Endothelial cell of umbilical vein (primary cell): ENCODE results near the gene LGI4. TPM values are rescaled to one million over a fixed set of nuclear protein-coding genes. Genes with fewer than 3 reads are reported as not detected.

Source experiments
- BruUV-seq: library from RNA; stranded (reverse); fragments of 400-500 nt; replicated peaks from 2 replicates; lab custom pipeline; 2021; lab: Mats Ljungman, UMichigan
- CTCF ChIA-PET: fragments of 300-600, 350-600 bp; sonication (Branson Sonifier 250); formaldehyde crosslinking; loops from one replicate; lab custom pipeline; 2021; ENCODE audit warnings: antibody characterized with exemption, inconsistent platforms; lab: Charles Lee
- POLR2A ChIA-PET: fragments of 300-600, 350-600 bp; sonication (Branson Sonifier 250); formaldehyde crosslinking; loops from one replicate; lab custom pipeline; 2021; ENCODE audit warnings: antibody characterized with exemption, inconsistent platforms; lab: Charles Lee
- DNase-seq: peaks from one replicate; pipeline ENCODE4 v3.0.0-alpha.2; 2011; ENCODE audit warnings: low read depth, low spot score
- FAIRE-seq: peaks from 2 replicates; lab custom pipeline; 2011; peaks lifted over from hg19 to GRCh38; lab: Jason Lieb, UNC
- H2AFZ ChIP-seq: 2 replicates; pipeline ENCODE4 v1.6.0; 2012; ENCODE audit warnings: low read depth, low read length, control low read depth, inconsistent platforms
- H3K27ac ChIP-seq: 2 replicates; pipeline ENCODE4 v1.5.1; 2011; ENCODE audit warnings: low read depth, mild to moderate bottlenecking, control low read depth, low read length, moderate library complexity; ENCODE audit not compliant: insufficient read depth
- H3K27me3 ChIP-seq, 2 experiments: 2 replicates each; pipeline versions ENCODE4 v1.6.0 to v1.6.1; 2011; ENCODE audit warnings: low read length in 2 of 2, mixed read lengths in 1 of 2; ENCODE audit not compliant: control insufficient read depth in 2 of 2, insufficient read depth in 2 of 2
- H3K36me3 ChIP-seq, 2 experiments: 2 replicates in 1 of 2; 3 replicates in 1 of 2; pipeline ENCODE4 v1.5.1; 2011; ENCODE audit warnings: low read length in 2 of 2, mild to moderate bottlenecking in 1 of 2, moderate library complexity in 1 of 2; ENCODE audit not compliant: control insufficient read depth in 2 of 2, insufficient read depth in 2 of 2; ENCODE audit errors: extremely low read depth in 1 of 2
- H3K4me1 ChIP-seq: 3 replicates; pipeline ENCODE4 v1.5.1; 2011; ENCODE audit warnings: mild to moderate bottlenecking, low read length; ENCODE audit not compliant: control insufficient read depth, insufficient read depth; ENCODE audit errors: extremely low read depth
- H3K4me2 ChIP-seq: 2 replicates; pipeline ENCODE4 v1.6.1; 2011; ENCODE audit warnings: low read length, control low read depth, mixed read lengths; ENCODE audit not compliant: insufficient read depth
- H3K4me3 ChIP-seq, 3 experiments: fragments of 200-600 bp in 1 of 3; sonication (generic), shearing (Covaris generic) in 1 of 3; replicated peaks in 1 of 3; 2 replicates each; pipeline ENCODE4 v1.5.1; 2011 to 2016; ENCODE audit warnings: control low read depth in 3 of 3, low read length in 3 of 3, mild to moderate bottlenecking in 2 of 3, inconsistent platforms in 1 of 3, low read depth in 1 of 3, moderate library complexity in 1 of 3; ENCODE audit not compliant: insufficient read depth in 1 of 3
- H3K79me2 ChIP-seq: 2 replicates; pipeline ENCODE4 v1.6.0; 2012; ENCODE audit warnings: low read length, inconsistent platforms; ENCODE audit not compliant: control insufficient read depth, insufficient read depth
- H3K9ac ChIP-seq: replicated peaks from 2 replicates; pipeline ENCODE3; 2011; ENCODE audit warnings: low read length, control low read depth; ENCODE audit not compliant: insufficient read depth; ENCODE audit errors: extremely low read depth
- H3K9me1 ChIP-seq: replicated peaks from 3 replicates; pipeline ENCODE4 v1.6.0; 2011; ENCODE audit warnings: mild to moderate bottlenecking, low read length; ENCODE audit not compliant: control insufficient read depth, insufficient read depth; ENCODE audit errors: extremely low read depth
- H3K9me3 ChIP-seq: replicated peaks from 2 replicates; pipeline ENCODE4 v1.5.1; 2012; ENCODE audit warnings: low read length, inconsistent platforms; ENCODE audit not compliant: control insufficient read depth, insufficient read depth
- H4K20me1 ChIP-seq: replicated peaks from 2 replicates; pipeline ENCODE3; 2011; ENCODE audit warnings: mild to moderate bottlenecking, low read length; ENCODE audit not compliant: control insufficient read depth, insufficient read depth; ENCODE audit errors: extremely low read depth
- CTCF ChIP-seq, 2 donors: IDR thresholded peaks; 1 replicate in 1 of 2; 2 replicates in 1 of 2; pipeline ENCODE4 v1.5.1; 2011; ENCODE audit warnings: low read length in 2 of 2, mild to moderate bottlenecking in 2 of 2, moderate library complexity in 2 of 2, control low read depth in 1 of 2, inconsistent platforms in 1 of 2, low read depth in 1 of 2; ENCODE audit not compliant: insufficient read depth in 1 of 2; ENCODE audit errors: extremely low read depth in 1 of 2
- EZH2 ChIP-seq: IDR thresholded peaks from 2 replicates; pipeline ENCODE4 v1.6.1; 2012; ENCODE audit warnings: borderline replicate concordance, low read depth, mild to moderate bottlenecking, moderate library complexity, low read length, inconsistent platforms; ENCODE audit not compliant: severe bottlenecking
- FOS ChIP-seq: IDR thresholded peaks from 2 replicates; pipeline ENCODE4 v1.6.1; 2011; ENCODE audit warnings: mild to moderate bottlenecking, low read length, moderate library complexity, borderline replicate concordance; ENCODE audit not compliant: insufficient read depth
- GATA2 ChIP-seq: IDR thresholded peaks from 2 replicates; pipeline ENCODE4 v1.7.0; 2011; ENCODE audit warnings: low read depth, mild to moderate bottlenecking, moderate library complexity, mixed read lengths, low read length; ENCODE audit not compliant: insufficient read length, insufficient read depth
- JUN ChIP-seq: IDR thresholded peaks from 2 replicates; pipeline ENCODE4 v1.6.1; 2011; ENCODE audit warnings: borderline replicate concordance, low read depth; ENCODE audit not compliant: insufficient read length, insufficient read depth
- MYC ChIP-seq: IDR thresholded peaks from one replicate; pipeline ENCODE4 v1.6.1; 2011; ENCODE audit warnings: mild to moderate bottlenecking, low read depth, low read length
- POLR2A ChIP-seq: IDR thresholded peaks from 2 replicates; pipeline ENCODE4 v1.6.1; 2012; ENCODE audit warnings: low read depth, mild to moderate bottlenecking, control low read depth, low read length
- POLR2AphosphoS5 ChIP-seq: IDR thresholded peaks from 2 replicates; pipeline ENCODE4 v1.6.1; 2012; ENCODE audit warnings: low read depth, mild to moderate bottlenecking, control low read depth, low read length, moderate library complexity; ENCODE audit not compliant: insufficient read depth
- dilution Hi-C: fragments of 300-500 bp; cut with MboI; formaldehyde crosslinking; loops from one replicate; pipeline ENCODE4 v1.15.0; 2019; ENCODE audit warnings: low sequenced_read_pairs; ENCODE audit not compliant: extremely low pct_ligation_motif_present
- intact Hi-C: fragments of 100-400 bp; cut with micrococcal nuclease; formaldehyde crosslinking; loops from one replicate; pipeline ENCODE4 v1.10.0; 2022
- polyA plus RNA-seq, 4 experiments: library from polyadenylated mRNA; depleted of rRNA in 3 of 4; stranded (reverse) in 3 of 4; unstranded in 1 of 4; fragments of >200 nt; gene quantifications; 2 replicates each; pipeline versions ENCODE4 v1.2.1 to v1.2.3, GENCODE V29; 2011 to 2012; ENCODE audit warnings: missing spikeins in 1 of 4
- total RNA-seq: library from RNA; stranded (reverse); gene quantifications from 2 replicates; pipeline ENCODE4 v1.2.3, GENCODE V29; 2021
- TF ChIP-seq, protein P1 (sequence below): IDR thresholded peaks from 2 replicates; pipeline ENCODE4 v1.6.1; 2011; ENCODE audit not compliant: insufficient read depth, insufficient read length

Gene LGI4
- total and polyA plus RNA-seq, 2 donors (not counting 3 experiments of a cell fraction or from before 2014, with no cell fraction given): not detected

DNA sequence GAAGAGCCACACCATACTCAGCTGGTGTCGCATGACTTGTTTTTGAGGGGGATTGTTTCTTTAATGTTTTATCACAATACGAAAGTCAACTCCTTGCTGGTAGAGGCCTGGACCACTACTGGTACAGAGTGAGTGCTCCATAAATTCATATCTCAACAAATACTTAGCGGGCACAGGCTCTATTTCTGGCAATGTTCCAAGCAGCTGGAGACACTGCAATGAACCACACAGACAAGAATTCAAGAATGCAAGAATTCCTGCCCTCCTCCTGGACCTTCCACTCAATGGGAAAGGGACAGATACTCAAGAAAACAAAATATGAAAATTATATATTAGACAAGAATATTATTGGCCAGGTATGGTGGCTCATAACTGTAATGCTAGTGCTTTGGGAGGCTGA is 14.6 kb upstream of the LGI4 start:
- TF ChIP-seq POLR2A (no peak), FOS (no peak), EZH2 (no peak), JUN (no peak), POLR2AphosphoS5 (no peak), GATA2 (no peak), MYC (no peak), CTCF (IDR thresholded peaks at IDR 0.05; ENCODE audit: extremely low read depth in 1 of 2, insufficient read depth in 1 of 2, low read depth in 1 of 2, low read length in 2 of 2) (no peak)
- TF ChIP-seq, protein P1, sequence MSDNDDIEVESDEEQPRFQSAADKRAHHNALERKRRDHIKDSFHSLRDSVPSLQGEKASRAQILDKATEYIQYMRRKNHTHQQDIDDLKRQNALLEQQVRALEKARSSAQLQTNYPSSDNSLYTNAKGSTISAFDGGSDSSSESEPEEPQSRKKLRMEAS: no peak
- Histone ChIP-seq H3K27ac (no peak overlapping the region), H3K9me3 (no peaks in the 10 kb centered on the region), H3K9ac (no peak overlapping the region), H3K4me3 (no peak overlapping the region), H3K27me3 (peaks cover 0 to 2% of the 10 kb centered on the region in 2 experiments), H3K36me3 (no peaks in the 10 kb centered on the region), H2AFZ (no peak overlapping the region), H3K9me1 (no peaks in the 10 kb centered on the region), H3K4me2 (no peak overlapping the region), H4K20me1 (no peaks in the 10 kb centered on the region), H3K4me1 (peaks cover 9% of the 10 kb centered on the region), H3K79me2 (no peaks in the 10 kb centered on the region)
- intact Hi-C loops: no loop called here
- FAIRE-seq: no peak
- no peak for DNase-seq
- CTCF ChIA-PET: no interaction called here
- BruUV-seq: no TSS peak
- dilution Hi-C loops: no loop called here
- POLR2A ChIA-PET: no interaction called here
